ENCODE results near the gene ADAM22. TPM values are rescaled to one million over a fixed set of nuclear protein-coding genes. Genes with fewer than 3 reads are reported as not detected.

Gene ADAM22
- total RNA-seq, 1 donor from 2014 or later: 3.0 TPM

DNA sequence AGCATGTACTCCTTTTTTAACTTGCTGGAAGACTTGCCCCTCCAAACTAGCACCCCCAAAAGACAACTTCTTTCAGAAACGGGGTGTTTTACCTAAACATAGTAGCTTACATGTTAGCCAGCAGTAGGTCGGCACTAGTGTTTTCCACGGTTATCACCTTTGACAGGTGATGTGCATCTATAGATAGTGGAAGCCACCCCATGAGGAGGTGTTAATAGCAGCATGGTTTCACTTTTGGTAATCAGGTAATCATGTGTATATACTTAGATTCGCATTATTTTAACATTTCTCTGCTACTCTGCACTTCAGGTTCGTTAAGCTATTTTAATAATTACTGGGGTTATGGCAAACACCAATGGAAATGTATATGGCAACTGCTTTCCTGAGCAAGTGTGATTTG is 268.2 kb downstream of the ADAM22 start:
- Mint-ChIP-seq H3K4me1 (ENCODE audit: unreplicated experiment) (no peaks in the 10 kb centered on the region), H3K36me3 (ENCODE audit: unreplicated experiment) (peaks cover 38% of the 10 kb centered on the region), H3K9me3 (ENCODE audit: unreplicated experiment) (no peaks in the 10 kb centered on the region), H3K27ac (ENCODE audit: unreplicated experiment) (no peak overlapping the region), H3K27me3 (ENCODE audit: unreplicated experiment) (no peaks in the 10 kb centered on the region), H3K4me3 (ENCODE audit: unreplicated experiment) (no peak overlapping the region)
- TF ChIP-seq, protein P1, sequence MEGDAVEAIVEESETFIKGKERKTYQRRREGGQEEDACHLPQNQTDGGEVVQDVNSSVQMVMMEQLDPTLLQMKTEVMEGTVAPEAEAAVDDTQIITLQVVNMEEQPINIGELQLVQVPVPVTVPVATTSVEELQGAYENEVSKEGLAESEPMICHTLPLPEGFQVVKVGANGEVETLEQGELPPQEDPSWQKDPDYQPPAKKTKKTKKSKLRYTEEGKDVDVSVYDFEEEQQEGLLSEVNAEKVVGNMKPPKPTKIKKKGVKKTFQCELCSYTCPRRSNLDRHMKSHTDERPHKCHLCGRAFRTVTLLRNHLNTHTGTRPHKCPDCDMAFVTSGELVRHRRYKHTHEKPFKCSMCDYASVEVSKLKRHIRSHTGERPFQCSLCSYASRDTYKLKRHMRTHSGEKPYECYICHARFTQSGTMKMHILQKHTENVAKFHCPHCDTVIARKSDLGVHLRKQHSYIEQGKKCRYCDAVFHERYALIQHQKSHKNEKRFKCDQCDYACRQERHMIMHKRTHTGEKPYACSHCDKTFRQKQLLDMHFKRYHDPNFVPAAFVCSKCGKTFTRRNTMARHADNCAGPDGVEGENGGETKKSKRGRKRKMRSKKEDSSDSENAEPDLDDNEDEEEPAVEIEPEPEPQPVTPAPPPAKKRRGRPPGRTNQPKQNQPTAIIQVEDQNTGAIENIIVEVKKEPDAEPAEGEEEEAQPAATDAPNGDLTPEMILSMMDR (IDR thresholded peaks at IDR 0.05): no peak
- DNase-seq (ENCODE audit: extremely low spot score, unreplicated experiment): no peak

DNA sequence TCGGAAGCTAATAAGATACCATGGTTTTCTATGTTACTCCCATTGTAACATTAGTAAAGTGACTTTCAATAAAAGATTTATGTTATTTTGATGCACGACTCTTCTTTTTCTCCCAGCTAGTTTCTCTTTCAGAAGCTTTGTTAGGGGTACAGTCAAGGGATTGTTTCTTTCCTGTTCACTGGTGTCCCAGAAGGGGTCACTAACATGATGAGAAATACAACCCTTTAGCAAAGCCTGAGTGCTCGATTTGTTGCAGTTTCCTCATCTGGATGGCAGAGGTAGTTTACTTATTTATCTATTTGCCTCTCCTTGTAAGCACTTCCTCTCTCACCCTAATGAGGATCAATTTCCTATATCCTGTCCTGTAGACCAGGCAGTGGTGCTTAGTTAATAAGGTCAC is 268.7 kb downstream of the ADAM22 start:
- DNase-seq (ENCODE audit: extremely low spot score, unreplicated experiment): no peak
- peaks cover 38% of the 10 kb centered on the region for H3K36me3 Mint-ChIP-seq (ENCODE audit: unreplicated experiment)
- H3K27ac Mint-ChIP-seq (ENCODE audit: unreplicated experiment): no peak overlapping the region
- no peak overlapping the region for H3K4me3 Mint-ChIP-seq (ENCODE audit: unreplicated experiment)
- H3K27me3 Mint-ChIP-seq (ENCODE audit: unreplicated experiment): no peaks in the 10 kb centered on the region
- no peaks in the 10 kb centered on the region for H3K9me3 Mint-ChIP-seq (ENCODE audit: unreplicated experiment)
- no peaks in the 10 kb centered on the region for H3K4me1 Mint-ChIP-seq (ENCODE audit: unreplicated experiment)
- TF ChIP-seq, protein P1 (IDR thresholded peaks at IDR 0.05): no peak

DNA sequence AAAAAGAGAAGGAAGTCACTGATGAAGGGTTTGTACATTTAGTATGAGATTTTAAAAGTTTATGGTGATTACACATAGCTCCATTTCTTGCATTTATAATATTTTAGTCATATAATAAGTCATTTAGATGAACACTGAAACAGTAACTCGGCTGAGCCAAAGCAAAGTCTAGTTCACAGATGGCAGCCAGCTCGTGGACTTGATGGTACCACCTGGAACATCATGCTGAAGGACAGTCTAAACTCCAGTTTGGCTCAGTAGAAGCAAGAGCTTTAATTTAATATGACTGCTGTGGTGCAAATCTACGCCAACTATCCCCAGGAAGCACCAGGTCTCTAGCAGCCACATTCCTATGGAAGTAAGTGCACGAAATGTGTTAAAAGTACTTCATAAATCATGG is 269.4 kb downstream of the ADAM22 start:
- Mint-ChIP-seq H3K36me3 (ENCODE audit: unreplicated experiment) (peaks cover 40% of the 10 kb centered on the region), H3K27me3 (ENCODE audit: unreplicated experiment) (no peaks in the 10 kb centered on the region), H3K4me1 (ENCODE audit: unreplicated experiment) (no peaks in the 10 kb centered on the region), H3K9me3 (ENCODE audit: unreplicated experiment) (no peaks in the 10 kb centered on the region), H3K4me3 (ENCODE audit: unreplicated experiment) (no peak overlapping the region), H3K27ac (ENCODE audit: unreplicated experiment) (no peak overlapping the region)
- DNase-seq (ENCODE audit: extremely low spot score, unreplicated experiment): no peak
- TF ChIP-seq, protein P1 (IDR thresholded peaks at IDR 0.05): no peak

DNA sequence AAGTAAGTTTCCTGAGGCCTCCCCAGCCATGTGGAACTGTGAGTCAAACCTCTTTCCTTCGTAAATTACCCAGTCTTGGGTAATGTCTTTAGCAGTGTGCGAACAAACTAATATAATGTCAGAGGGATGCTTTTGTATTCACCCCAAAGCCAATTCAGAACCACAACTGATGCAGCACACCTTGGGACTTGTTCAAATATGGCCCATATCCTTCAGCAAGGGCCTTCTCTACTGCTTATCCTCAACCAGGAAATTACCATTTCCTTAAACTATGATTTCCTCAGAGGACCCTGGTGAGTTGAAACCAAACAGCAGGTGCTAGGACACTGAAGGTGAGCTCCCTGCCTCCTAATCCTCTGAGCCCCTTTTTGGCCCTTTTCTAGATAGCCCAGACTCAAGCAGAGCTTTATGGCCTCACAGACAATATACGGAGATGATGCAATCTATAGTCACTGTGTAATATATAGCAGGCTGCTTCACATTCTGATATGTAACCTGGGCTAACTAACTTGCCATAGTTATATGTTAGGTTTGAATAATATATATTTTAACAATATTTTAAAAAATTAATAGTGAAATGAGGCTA is 270.6 kb downstream of the ADAM22 start:
- H3K4me1 Mint-ChIP-seq (ENCODE audit: unreplicated experiment): no peaks in the 10 kb centered on the region
- H3K36me3 Mint-ChIP-seq (ENCODE audit: unreplicated experiment): peaks cover 49% of the 10 kb centered on the region
- H3K4me3 Mint-ChIP-seq (ENCODE audit: unreplicated experiment): no peak overlapping the region
- H3K27ac Mint-ChIP-seq (ENCODE audit: unreplicated experiment): no peak overlapping the region
- H3K9me3 Mint-ChIP-seq (ENCODE audit: unreplicated experiment): no peaks in the 10 kb centered on the region
- no peak for DNase-seq (ENCODE audit: extremely low spot score, unreplicated experiment)
- no peaks in the 10 kb centered on the region for H3K27me3 Mint-ChIP-seq (ENCODE audit: unreplicated experiment)
- TF ChIP-seq, protein P1 (IDR thresholded peaks at IDR 0.05): no peak

DNA sequence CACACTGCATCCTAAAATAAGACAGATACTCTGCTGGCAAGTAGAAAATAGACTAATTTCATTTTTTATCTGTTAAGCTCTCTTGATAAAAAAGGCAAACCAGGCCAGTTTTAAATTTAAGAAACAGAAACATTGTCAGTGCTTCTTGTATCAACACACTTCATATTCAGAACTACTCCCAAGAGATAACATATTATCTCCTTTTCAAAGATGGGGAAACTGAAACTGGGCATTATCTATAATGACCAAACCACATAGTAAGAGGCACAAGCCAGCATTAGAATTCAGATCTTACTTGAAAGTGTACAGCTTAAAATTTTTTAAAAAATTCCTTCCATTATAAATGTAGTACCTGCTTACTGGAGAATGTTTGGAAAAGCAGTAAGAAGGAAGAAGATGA is 271.1 kb downstream of the ADAM22 start:
- Mint-ChIP-seq H3K4me1 (ENCODE audit: unreplicated experiment) (no peaks in the 10 kb centered on the region), H3K9me3 (ENCODE audit: unreplicated experiment) (no peaks in the 10 kb centered on the region), H3K4me3 (ENCODE audit: unreplicated experiment) (no peak overlapping the region), H3K27ac (ENCODE audit: unreplicated experiment) (no peak overlapping the region), H3K36me3 (ENCODE audit: unreplicated experiment) (peaks cover 53% of the 10 kb centered on the region), H3K27me3 (ENCODE audit: unreplicated experiment) (no peaks in the 10 kb centered on the region)
- TF ChIP-seq, protein P1 (IDR thresholded peaks at IDR 0.05): no peak
- no peak for DNase-seq (ENCODE audit: extremely low spot score, unreplicated experiment)

Data from osteocyte (in vitro differentiated cells).